GM20000 (cell line): ENCODE data around the gene SIT1.
A peak's percentile ranks its signal among the peaks of the same experiment; 100 is the strongest.

ENCODE experiments used
- DNase-seq: peaks from one replicate; pipeline ENCODE4 v3.0.0; 2012; ENCODE audit warnings: low spot score
- TF ChIP-seq, protein P1 (sequence below): IDR thresholded peaks from 2 replicates; pipeline ENCODE4 v1.5.1; 2012; ENCODE audit warnings: mild to moderate bottlenecking, control low read depth; ENCODE audit errors: extremely low read depth, missing control alignments

SIT1 gene

GRCh38 chr9:35681341-35682002 is 30.7 kb upstream of the SIT1 start:
- DNase-seq, result no peak
- TF ChIP-seq, protein P1, sequence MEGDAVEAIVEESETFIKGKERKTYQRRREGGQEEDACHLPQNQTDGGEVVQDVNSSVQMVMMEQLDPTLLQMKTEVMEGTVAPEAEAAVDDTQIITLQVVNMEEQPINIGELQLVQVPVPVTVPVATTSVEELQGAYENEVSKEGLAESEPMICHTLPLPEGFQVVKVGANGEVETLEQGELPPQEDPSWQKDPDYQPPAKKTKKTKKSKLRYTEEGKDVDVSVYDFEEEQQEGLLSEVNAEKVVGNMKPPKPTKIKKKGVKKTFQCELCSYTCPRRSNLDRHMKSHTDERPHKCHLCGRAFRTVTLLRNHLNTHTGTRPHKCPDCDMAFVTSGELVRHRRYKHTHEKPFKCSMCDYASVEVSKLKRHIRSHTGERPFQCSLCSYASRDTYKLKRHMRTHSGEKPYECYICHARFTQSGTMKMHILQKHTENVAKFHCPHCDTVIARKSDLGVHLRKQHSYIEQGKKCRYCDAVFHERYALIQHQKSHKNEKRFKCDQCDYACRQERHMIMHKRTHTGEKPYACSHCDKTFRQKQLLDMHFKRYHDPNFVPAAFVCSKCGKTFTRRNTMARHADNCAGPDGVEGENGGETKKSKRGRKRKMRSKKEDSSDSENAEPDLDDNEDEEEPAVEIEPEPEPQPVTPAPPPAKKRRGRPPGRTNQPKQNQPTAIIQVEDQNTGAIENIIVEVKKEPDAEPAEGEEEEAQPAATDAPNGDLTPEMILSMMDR, result no peak

- DNase-seq, result peak; percentile 66
- TF ChIP-seq, protein P1, result no peak
Measured at GRCh38 chr9:35680331-35681105, 29.8 kb upstream of the SIT1 start.

GRCh38 chr9:35679766-35680330 is 29.1 kb upstream of the SIT1 start:
- no peak for DNase-seq
- TF ChIP-seq, protein P1, result no peak

DNA sequence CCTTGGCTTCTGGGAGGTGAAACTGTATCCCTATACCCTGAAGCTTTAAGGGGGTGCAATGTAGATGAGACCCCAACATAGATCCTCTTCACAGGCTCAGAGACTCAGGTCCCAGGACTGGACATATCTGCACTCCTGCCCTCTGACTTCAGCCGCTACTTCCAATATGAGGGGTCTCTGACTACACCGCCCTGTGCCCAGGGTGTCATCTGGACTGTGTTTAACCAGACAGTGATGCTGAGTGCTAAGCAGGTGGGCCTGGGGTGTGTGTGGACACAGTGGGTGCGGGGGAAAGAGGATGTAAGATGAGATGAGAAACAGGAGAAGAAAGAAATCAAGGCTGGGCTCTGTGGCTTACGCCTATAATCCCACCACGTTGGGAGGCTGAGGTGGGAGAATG is 28.4 kb upstream of the SIT1 start:
- TF ChIP-seq, protein P1, result no peak
- no peak for DNase-seq

GRCh38 chr9:35675732-35676392 is 25.1 kb upstream of the SIT1 start:
- peak; percentile 65 for DNase-seq
- TF ChIP-seq, protein P1, result no peak

GRCh38 chr9:35675204-35675603 is 24.5 kb upstream of the SIT1 start:
- no peak for DNase-seq
- TF ChIP-seq, protein P1, result no peak

DNA sequence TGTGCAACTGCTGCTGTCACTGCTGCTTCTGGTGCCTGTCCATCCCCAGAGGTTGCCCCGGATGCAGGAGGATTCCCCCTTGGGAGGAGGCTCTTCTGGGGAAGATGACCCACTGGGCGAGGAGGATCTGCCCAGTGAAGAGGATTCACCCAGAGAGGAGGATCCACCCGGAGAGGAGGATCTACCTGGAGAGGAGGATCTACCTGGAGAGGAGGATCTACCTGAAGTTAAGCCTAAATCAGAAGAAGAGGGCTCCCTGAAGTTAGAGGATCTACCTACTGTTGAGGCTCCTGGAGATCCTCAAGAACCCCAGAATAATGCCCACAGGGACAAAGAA is 23.3 kb upstream of the SIT1 start:
- DNase-seq, result no peak
- TF ChIP-seq, protein P1, result no peak
